Parathyroid adenoma (tissue), 2 donors: ENCODE results near the gene TRPM1.

ENCODE experiments used
- H2AFZ ChIP-seq: fragments of 300-600 bp; sonication (generic); one replicate; pipeline ENCODE4 v1.7.0; 2017; ENCODE audit warnings: antibody characterized with exemption, mild to moderate bottlenecking
- H3K27ac ChIP-seq: fragments of 300-600 bp; sonication (generic); one replicate; pipeline ENCODE4 v1.7.0; 2017
- H3K27me3 ChIP-seq: fragments of 300-600 bp; sonication (generic); one replicate; pipeline ENCODE4 v1.7.0; 2017; ENCODE audit warnings: low read length; ENCODE audit not compliant: control insufficient read depth, insufficient read depth
- H3K36me3 ChIP-seq: fragments of 300-600 bp; sonication (generic); one replicate; pipeline ENCODE4 v1.7.0; 2017; ENCODE audit warnings: low read length; ENCODE audit not compliant: control insufficient read depth, insufficient read depth
- H3K4me1 ChIP-seq: fragments of 300-600 bp; sonication (generic); one replicate; pipeline ENCODE4 v1.7.0; 2017; ENCODE audit warnings: control low read depth
- H3K4me2 ChIP-seq: fragments of 300-600 bp; sonication (generic); one replicate; pipeline ENCODE4 v1.7.0; 2017; ENCODE audit warnings: low read length
- H3K4me3 ChIP-seq: fragments of 300-600 bp; sonication (generic); one replicate; pipeline ENCODE4 v1.7.0; 2017; ENCODE audit warnings: low read depth, low read length
- H3K79me2 ChIP-seq: fragments of 300-600 bp; sonication (generic); one replicate; pipeline ENCODE4 v1.7.0; 2017; ENCODE audit warnings: control low read depth
- H3K9ac ChIP-seq: fragments of 300-600 bp; sonication (generic); one replicate; pipeline ENCODE4 v1.7.0; 2017; ENCODE audit warnings: mild to moderate bottlenecking
- H3K9me3 ChIP-seq: fragments of 300-600 bp; sonication (generic); one replicate; pipeline ENCODE4 v1.7.0; 2017; ENCODE audit warnings: low read length; ENCODE audit not compliant: control insufficient read depth
- TF ChIP-seq, protein P1 (sequence below): fragments of 300-600 bp; sonication (generic); IDR thresholded peaks from one replicate; pipeline ENCODE4 v1.7.0; 2017; ENCODE audit warnings: antibody characterized with exemption, mild to moderate bottlenecking
- donor health status: primary hyperparathyroidism.

Gene TRPM1

DNA sequence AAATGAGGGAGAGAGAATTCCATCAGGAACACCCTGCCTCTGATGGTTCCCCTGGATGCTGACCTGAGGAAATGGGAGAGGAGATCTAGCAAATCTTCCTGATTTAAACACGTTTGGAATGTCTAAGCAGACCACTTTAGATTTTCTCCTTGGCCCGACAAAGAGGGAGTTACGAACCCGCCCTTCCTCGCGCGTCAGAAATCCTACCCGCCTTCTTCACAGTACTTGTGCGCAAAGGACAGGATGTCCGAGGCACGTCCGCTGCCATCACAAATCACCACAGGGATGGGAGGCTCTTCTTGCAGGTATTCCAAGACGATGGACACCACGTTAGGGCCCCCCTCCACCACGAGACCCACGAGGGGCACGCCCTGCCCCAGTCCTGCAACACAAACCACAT, 38.6 kb downstream of the TRPM1 start:
- Histone ChIP-seq H3K4me1 (peaks cover 2% of the 10 kb centered on the region), H2AFZ (no peak overlapping the region), H3K4me2 (no peak overlapping the region), H3K27ac (no peak overlapping the region), H3K79me2 (no peaks in the 10 kb centered on the region), H3K27me3 (no peaks in the 10 kb centered on the region), H3K9me3 (no peaks in the 10 kb centered on the region), H3K36me3 (no peaks in the 10 kb centered on the region), H3K9ac (no peak overlapping the region), H3K4me3 (no peak overlapping the region)
- TF ChIP-seq, protein P1, sequence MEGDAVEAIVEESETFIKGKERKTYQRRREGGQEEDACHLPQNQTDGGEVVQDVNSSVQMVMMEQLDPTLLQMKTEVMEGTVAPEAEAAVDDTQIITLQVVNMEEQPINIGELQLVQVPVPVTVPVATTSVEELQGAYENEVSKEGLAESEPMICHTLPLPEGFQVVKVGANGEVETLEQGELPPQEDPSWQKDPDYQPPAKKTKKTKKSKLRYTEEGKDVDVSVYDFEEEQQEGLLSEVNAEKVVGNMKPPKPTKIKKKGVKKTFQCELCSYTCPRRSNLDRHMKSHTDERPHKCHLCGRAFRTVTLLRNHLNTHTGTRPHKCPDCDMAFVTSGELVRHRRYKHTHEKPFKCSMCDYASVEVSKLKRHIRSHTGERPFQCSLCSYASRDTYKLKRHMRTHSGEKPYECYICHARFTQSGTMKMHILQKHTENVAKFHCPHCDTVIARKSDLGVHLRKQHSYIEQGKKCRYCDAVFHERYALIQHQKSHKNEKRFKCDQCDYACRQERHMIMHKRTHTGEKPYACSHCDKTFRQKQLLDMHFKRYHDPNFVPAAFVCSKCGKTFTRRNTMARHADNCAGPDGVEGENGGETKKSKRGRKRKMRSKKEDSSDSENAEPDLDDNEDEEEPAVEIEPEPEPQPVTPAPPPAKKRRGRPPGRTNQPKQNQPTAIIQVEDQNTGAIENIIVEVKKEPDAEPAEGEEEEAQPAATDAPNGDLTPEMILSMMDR, result no peak

DNA sequence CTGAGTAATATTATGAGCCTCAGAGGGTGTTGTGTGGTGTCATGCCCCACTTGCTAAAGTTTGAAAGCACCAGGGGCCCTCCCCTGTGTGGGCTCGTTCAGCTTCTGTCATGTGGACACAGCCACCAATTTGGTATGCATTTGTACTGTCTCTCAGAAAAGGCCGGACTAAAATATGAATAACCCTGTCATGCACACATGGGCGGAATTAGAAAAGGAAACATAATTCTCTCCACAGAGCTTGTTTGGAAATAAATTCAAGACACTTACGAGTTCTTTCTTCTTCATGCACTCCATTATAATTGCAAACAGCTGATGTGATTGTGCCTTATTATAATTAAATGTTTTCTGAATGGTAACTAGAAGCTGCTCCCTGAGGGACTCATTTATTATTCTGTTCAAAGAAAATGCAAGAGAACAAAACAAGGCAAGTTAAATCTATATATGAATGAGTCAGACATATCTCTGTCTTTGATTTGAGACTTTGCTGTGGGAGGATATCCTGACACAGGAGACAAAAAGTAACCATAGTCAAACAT, 39.1 kb downstream of the TRPM1 start:
- Histone ChIP-seq H3K36me3 (no peaks in the 10 kb centered on the region), H3K27me3 (no peaks in the 10 kb centered on the region), H3K9me3 (no peaks in the 10 kb centered on the region), H3K79me2 (no peaks in the 10 kb centered on the region), H3K4me2 (no peak overlapping the region), H3K4me3 (no peak overlapping the region), H2AFZ (no peak overlapping the region), H3K27ac (no peak overlapping the region), H3K4me1 (peaks cover 2% of the 10 kb centered on the region), H3K9ac (no peak overlapping the region)
- TF ChIP-seq, protein P1, result no peak

DNA sequence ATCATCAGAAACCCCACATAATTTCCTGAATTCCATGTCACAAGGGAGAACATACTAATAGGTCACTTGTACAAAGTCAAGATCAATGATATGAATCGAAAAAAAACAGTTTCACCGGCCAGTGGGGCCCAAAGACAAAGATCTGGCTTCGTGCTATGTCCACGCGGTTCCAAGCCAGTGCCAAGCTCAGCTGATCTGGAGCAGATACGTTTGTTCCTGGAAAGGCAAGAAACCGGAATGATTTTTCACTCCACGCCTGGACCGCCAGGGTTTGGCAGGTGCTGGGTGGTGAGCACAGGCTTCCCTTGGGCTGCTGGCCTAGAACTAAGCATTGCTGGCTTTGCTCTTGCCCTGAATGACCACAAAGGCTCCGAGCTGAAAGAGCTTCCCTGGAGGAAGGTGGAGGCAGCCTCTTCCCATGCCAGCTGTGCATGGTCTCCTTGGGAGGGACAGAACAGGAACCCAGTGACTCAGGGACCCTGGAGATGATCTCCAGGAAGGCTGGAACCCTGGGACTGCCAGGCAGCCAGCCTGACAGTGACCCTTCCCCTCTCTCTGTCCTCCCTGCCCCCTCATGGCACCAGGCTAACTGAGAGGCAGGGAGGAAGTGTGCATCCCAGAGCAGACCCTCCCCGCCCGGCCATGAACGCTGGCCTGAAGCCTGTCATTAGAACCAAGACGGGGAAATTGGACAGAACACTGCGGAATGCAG, 40.9 kb downstream of the TRPM1 start:
- Histone ChIP-seq H3K9me3 (no peaks in the 10 kb centered on the region), H3K27me3 (no peaks in the 10 kb centered on the region), H3K4me1 (peaks cover 2% of the 10 kb centered on the region), H3K9ac (no peak overlapping the region), H3K27ac (no peak overlapping the region), H3K4me3 (no peak overlapping the region), H3K4me2 (peak overlapping the region; percentile 55), H3K79me2 (no peaks in the 10 kb centered on the region), H3K36me3 (no peaks in the 10 kb centered on the region), H2AFZ (no peak overlapping the region)
- TF ChIP-seq, protein P1, result no peak

DNA sequence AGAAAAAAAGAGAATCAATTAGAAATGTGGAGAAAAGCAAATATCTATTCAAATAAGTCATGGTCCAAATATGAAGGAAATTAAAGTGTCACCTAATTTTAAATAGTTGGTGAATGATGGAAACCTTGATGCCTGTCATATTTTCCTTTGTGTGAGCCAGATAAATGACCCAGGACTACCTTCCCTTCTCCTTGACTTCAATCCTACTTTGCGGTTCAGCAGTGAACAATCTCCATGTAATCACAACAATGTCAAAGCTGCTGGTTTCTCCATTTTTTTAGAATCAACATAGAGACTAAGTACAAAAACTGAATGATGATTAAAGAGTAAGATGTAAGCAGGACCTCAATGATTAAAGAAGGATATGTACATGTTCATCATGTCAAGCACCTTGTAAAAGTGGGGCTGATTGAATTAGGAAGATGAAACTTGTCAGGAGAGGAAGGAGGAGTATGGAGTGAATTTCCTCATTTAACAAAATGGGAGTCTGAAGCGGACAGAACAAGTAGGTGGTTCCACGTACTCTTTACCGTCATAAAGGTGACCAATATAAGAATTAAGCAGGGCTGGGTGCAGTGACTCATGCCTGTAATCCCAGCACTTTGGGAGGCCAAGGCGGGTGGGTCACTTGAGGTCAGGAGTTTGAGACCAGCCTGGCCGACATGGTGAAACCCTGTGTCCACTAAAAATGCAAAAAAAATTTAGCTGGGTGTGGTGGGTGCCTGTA, 43.1 kb downstream of the TRPM1 start:
- no peak overlapping the region for H3K4me2 ChIP-seq
- no peaks in the 10 kb centered on the region for H3K79me2 ChIP-seq
- no peak overlapping the region for H2AFZ ChIP-seq
- no peaks in the 10 kb centered on the region for H3K36me3 ChIP-seq
- H3K27ac ChIP-seq, result no peak overlapping the region
- no peaks in the 10 kb centered on the region for H3K27me3 ChIP-seq
- no peaks in the 10 kb centered on the region for H3K9me3 ChIP-seq
- peaks cover 2% of the 10 kb centered on the region for H3K4me1 ChIP-seq
- H3K4me3 ChIP-seq, result no peak overlapping the region
- no peak overlapping the region for H3K9ac ChIP-seq
- TF ChIP-seq, protein P1, result no peak
